PC-3 (cell line): ENCODE measurements around the gene SLC25A30. TPM values are rescaled to one million over a fixed set of nuclear protein-coding genes. Genes with fewer than 3 reads are reported as not detected.

Source experiments
- ATAC-seq: fragments of 200-7000 bp; cut with Tn5 transposase; 2 replicates; pipeline ENCODE4 v1.9.1; 2020; ENCODE audit warnings: mild to moderate bottlenecking, moderate library complexity
- BruUV-seq: library from RNA; stranded (reverse); fragments of 400-500 nt; replicated peaks from 2 replicates; lab custom pipeline; 2021; lab: Mats Ljungman, UMichigan
- CTCF ChIA-PET: fragments of 300-600 bp; sonication (Branson Sonifier 250); formaldehyde crosslinking; loops from one replicate; lab custom pipeline; 2022; ENCODE audit warnings: antibody characterized with exemption; lab: Charles Lee
- POLR2A ChIA-PET: fragments of 300-600 bp; sonication (Branson Sonifier 250); formaldehyde crosslinking; loops from one replicate; lab custom pipeline; 2022; ENCODE audit warnings: antibody characterized with exemption; ENCODE audit not compliant: unreplicated experiment; lab: Charles Lee
- DNase-seq: peaks from one replicate; pipeline ENCODE4 v3.0.0-alpha.2; 2015
- H2AFZ ChIP-seq: fragments of 300-600 bp; sonication (generic); 2 replicates; pipeline ENCODE4 v1.6.0; 2016; ENCODE audit warnings: antibody characterized with exemption, low read length
- H3F3A ChIP-seq: fragments of 300-600 bp; sonication (generic); one replicate; pipeline ENCODE4 v1.6.0; 2017; ENCODE audit warnings: antibody characterized with exemption, low read length, control low read depth, mild to moderate bottlenecking; ENCODE audit not compliant: unreplicated experiment
- H3K27ac ChIP-seq: fragments of 300-600 bp; sonication (generic); 2 replicates; pipeline ENCODE4 v1.5.1; 2016; ENCODE audit warnings: mild to moderate bottlenecking, low read length
- H3K27me3 ChIP-seq: fragments of 300-600 bp; sonication (generic); 2 replicates; pipeline ENCODE4 v1.6.1; 2016; ENCODE audit warnings: low read length, mixed read lengths
- H3K36me3 ChIP-seq: fragments of 300-600 bp; sonication (generic); 2 replicates; pipeline ENCODE4 v1.6.1; 2016; ENCODE audit warnings: low read depth, mixed run types, low read length, mixed read lengths
- H3K4me1 ChIP-seq: fragments of 300-600 bp; sonication (generic); 2 replicates; pipeline ENCODE4 v1.5.1; 2016; ENCODE audit warnings: low read length; ENCODE audit not compliant: insufficient read depth
- H3K4me2 ChIP-seq: fragments of 300-600 bp; sonication (generic); 2 replicates; pipeline ENCODE4 v1.6.0; 2016; ENCODE audit warnings: low read length
- H3K4me3 ChIP-seq: fragments of 300-600 bp; sonication (generic); 2 replicates; pipeline ENCODE4 v1.5.1; 2016; ENCODE audit warnings: mild to moderate bottlenecking, low read length, mixed read lengths
- H3K79me2 ChIP-seq: fragments of 300-600 bp; sonication (generic); 2 replicates; pipeline ENCODE4 v1.6.1; 2017; ENCODE audit warnings: low read length, mixed read lengths
- H3K9ac ChIP-seq: fragments of 300-600 bp; sonication (generic); 2 replicates; pipeline ENCODE4 v1.6.0; 2016; ENCODE audit warnings: mild to moderate bottlenecking, low read length
- H3K9me2 ChIP-seq: fragments of 300-600 bp; sonication (generic); replicated peaks from 2 replicates; pipeline ENCODE4 v1.6.1; 2016; ENCODE audit warnings: mixed run types, low read length, mixed read lengths
- H3K9me3 ChIP-seq: fragments of 300-600 bp; sonication (generic); 2 replicates; pipeline ENCODE4 v1.6.1; 2016; ENCODE audit warnings: low read length, mixed read lengths
- H4K20me1 ChIP-seq: fragments of 300-600 bp; sonication (generic); 2 replicates; pipeline ENCODE4 v1.6.1; 2016; ENCODE audit warnings: low read length, mixed read lengths
- CTCF ChIP-seq: fragments of 300-600 bp; sonication (generic); conservative IDR thresholded peaks from 2 replicates; pipeline ENCODE4 v1.5.1; 2017; ENCODE audit warnings: antibody characterized with exemption, low read depth, mild to moderate bottlenecking, low read length
- EZH2 ChIP-seq: fragments of 300-600 bp; sonication (generic); IDR thresholded peaks from one replicate; pipeline ENCODE4 v1.6.1; 2017; ENCODE audit warnings: antibody characterized with exemption, mild to moderate bottlenecking, low read length; ENCODE audit not compliant: unreplicated experiment
- EZH2phosphoT487 ChIP-seq: fragments of 300-600 bp; sonication (generic); IDR thresholded peaks from 2 replicates; pipeline ENCODE4 v1.6.1; 2018; ENCODE audit warnings: mild to moderate bottlenecking, antibody characterized with exemption, low read length, borderline replicate concordance
- intact Hi-C: fragments of 100-400 bp; cut with micrococcal nuclease; formaldehyde crosslinking; loops from 2 replicates; pipeline ENCODE4 v1.9.0; 2023
- total RNA-seq: library from RNA; depleted of rRNA; stranded (reverse); fragments of >200 nt; gene quantifications from 2 replicates; pipeline ENCODE4 v1.2.3, GENCODE V29; 2014

The SLC25A30 gene
- total RNA-seq, 1 experiment from 2014 or later = 8.0 TPM

GRCh38 chr13:45370922-45371406 is 47.2 kb downstream of the SLC25A30 start:
- H3K9me2 ChIP-seq = no peaks in the 10 kb centered on the region
- no peaks in the 10 kb centered on the region for H4K20me1 ChIP-seq
- peak overlapping the region; percentile 64 for H3K4me2 ChIP-seq
- no peaks in the 10 kb centered on the region for H3K9me3 ChIP-seq
- no TSS peak for BruUV-seq
- no peaks in the 10 kb centered on the region for H3F3A ChIP-seq
- H3K79me2 ChIP-seq = no peaks in the 10 kb centered on the region
- H2AFZ ChIP-seq = peak overlapping the region; percentile 50; the same call in 1 of the 2 replicates
- intact Hi-C loops = no loop called here
- ATAC-seq = peak; percentile 57
- POLR2A ChIA-PET = no interaction called here
- H3K4me1 ChIP-seq = peaks cover 23% of the 10 kb centered on the region
- no peaks in the 10 kb centered on the region for H3K36me3 ChIP-seq
- H3K4me3 ChIP-seq = no peak overlapping the region
- H3K9ac ChIP-seq = no peak overlapping the region
- CTCF ChIA-PET = interaction anchor here (0.5 to 1.4 kb wide), 3 partner anchors 23 to 150 kb away, joined by 3 to 6 read pairs (median 3); no protein-coding TSS in a partner anchor
- TF ChIP-seq EZH2 (no peak), CTCF (peak; percentile 83)
- H3K27ac ChIP-seq = no peak overlapping the region
- H3K27me3 ChIP-seq = no peaks in the 10 kb centered on the region
- peak; percentile 60 for DNase-seq

- BruUV-seq = no TSS peak
- Histone ChIP-seq H3K79me2 (no peaks in the 10 kb centered on the region), H4K20me1 (no peaks in the 10 kb centered on the region), H3K36me3 (no peaks in the 10 kb centered on the region), H3K9me3 (no peaks in the 10 kb centered on the region), H2AFZ (no peak overlapping the region), H3K27ac (peak overlapping the region; percentile 69), H3K4me2 (0 out of 2 replicates have a peak overlapping the region, but pooled peaks have one; percentile 22), H3K9me2 (no peaks in the 10 kb centered on the region), H3K4me1 (peaks cover 32% of the 10 kb centered on the region), H3K4me3 (no peak overlapping the region), H3F3A (no peaks in the 10 kb centered on the region), H3K27me3 (no peaks in the 10 kb centered on the region), H3K9ac (no peak overlapping the region)
- DNase-seq (no peak), ATAC-seq (no peak)
- intact Hi-C loops = no loop called here
- TF ChIP-seq CTCF (no peak), EZH2 (no peak), EZH2phosphoT487 (no peak)
- ChIA-PET CTCF (no interaction called here), POLR2A (no interaction called here)
Observed at GRCh38 chr13:45369116-45369515, 49.1 kb downstream of the SLC25A30 start.

- no peak for TF ChIP-seq EZH2
- no peak for TF ChIP-seq EZH2phosphoT487
- TF ChIP-seq CTCF = no peak
- H3K9me2 ChIP-seq = no peaks in the 10 kb centered on the region
- H3F3A ChIP-seq = no peaks in the 10 kb centered on the region
- no TSS peak for BruUV-seq
- H3K9me3 ChIP-seq = no peaks in the 10 kb centered on the region
- ATAC-seq (peak; percentile 53), DNase-seq (peak; percentile 56)
- peaks cover 32% of the 10 kb centered on the region for H3K4me1 ChIP-seq
- ChIA-PET POLR2A (interaction anchor here (0.6 to 0.7 kb wide), 2 partner anchors 27 to 260 kb away, joined by 4 to 5 read pairs; partner anchors contain the start of gene TPT1), CTCF (no interaction called here)
- peak overlapping the region; percentile 22; the same call in 1 of the 2 replicates for H3K4me2 ChIP-seq
- no peaks in the 10 kb centered on the region for H3K79me2 ChIP-seq
- no peaks in the 10 kb centered on the region for H3K27me3 ChIP-seq
- H4K20me1 ChIP-seq = no peaks in the 10 kb centered on the region
- intact Hi-C loops = no loop called here
- H2AFZ ChIP-seq = no peak overlapping the region
- H3K27ac ChIP-seq = peak overlapping the region; percentile 69
- no peaks in the 10 kb centered on the region for H3K36me3 ChIP-seq
- no peak overlapping the region for H3K9ac ChIP-seq
- no peak overlapping the region for H3K4me3 ChIP-seq
Observed at GRCh38 chr13:45368571-45368970, 49.6 kb downstream of the SLC25A30 start.
